HG03520 (cell line): Measurements from ENCODE around the gene CACNA2D1.

Source experiments
- ATAC-seq: cut with Tn5 transposase; IDR thresholded peaks from one replicate; pipeline ENCODE4 v1.9.1; 2021; ENCODE audit warnings: mild to moderate bottlenecking, moderate library complexity; ENCODE audit not compliant: unreplicated experiment

Gene CACNA2D1

DNA sequence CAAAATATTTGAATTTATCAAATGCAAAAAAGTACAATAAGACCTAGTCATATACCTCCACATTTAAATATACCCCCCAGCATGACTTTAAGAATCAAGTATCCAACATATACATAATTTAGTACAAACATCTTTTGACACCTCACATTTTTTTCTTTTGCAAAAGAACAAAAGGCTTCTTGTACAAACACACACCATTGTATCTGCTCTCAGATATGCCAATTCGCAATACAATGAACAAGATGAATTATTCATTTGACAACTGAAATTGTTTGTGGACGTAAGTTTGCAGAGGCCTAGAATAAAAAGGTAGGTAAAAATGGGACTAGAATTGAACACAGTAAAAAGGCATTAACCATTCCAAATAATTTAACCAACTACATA lies 154.4 kb downstream of the CACNA2D1 start:
- ATAC-seq = no peak

GRCh38 chr7:82286798-82287140 lies 156.8 kb downstream of the CACNA2D1 start:
- no peak for ATAC-seq

- ATAC-seq = no peak
Observed at GRCh38 chr7:82286096-82286797, 157.3 kb downstream of the CACNA2D1 start.

DNA sequence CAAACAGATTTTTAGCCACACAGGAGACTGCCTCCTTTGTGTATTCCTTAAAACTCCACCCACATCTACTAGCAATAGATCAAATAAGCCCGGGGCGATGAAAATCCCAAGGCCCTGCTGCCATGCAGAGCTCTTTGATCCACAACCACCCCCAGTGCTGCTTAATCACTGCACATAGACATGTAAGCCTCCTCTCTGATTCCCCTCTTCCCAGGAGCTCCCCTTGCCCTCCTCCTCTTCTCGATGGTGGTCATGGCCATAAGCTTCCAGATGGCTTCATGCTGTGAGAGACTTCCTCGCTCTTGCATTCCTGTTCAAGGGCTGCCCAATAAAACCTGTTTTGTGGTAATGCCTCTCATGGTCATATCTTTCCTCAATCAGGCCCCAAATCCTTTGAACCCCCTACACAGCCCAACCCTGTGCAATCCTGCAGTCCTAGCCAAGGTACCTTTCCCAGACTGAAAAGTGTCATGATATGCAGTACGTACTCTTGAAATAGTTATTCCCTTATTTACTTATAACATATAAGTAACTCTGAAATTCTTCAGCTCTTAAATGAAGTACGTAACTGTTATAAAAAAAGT lies 158.5 kb downstream of the CACNA2D1 start:
- ATAC-seq = no peak

DNA sequence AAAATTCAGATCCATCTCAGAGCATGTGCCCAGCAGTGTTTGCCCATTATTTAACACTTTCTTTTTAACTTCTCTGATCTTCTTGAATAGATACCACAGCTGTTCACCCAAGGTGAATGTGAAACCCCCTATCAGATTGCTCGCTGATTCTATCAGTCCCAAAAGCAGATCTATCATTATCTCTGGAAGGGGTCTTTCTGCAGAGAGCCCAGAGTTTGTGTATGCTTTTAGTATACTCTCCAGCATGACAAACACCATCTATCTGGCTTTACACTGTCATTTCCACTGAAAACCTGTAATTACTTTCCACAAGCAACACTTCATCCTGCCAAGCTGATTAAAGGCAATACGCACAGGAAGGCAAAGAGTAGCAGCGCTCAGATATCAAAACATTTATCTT lies 168.2 kb downstream of the CACNA2D1 start:
- no peak for ATAC-seq

DNA sequence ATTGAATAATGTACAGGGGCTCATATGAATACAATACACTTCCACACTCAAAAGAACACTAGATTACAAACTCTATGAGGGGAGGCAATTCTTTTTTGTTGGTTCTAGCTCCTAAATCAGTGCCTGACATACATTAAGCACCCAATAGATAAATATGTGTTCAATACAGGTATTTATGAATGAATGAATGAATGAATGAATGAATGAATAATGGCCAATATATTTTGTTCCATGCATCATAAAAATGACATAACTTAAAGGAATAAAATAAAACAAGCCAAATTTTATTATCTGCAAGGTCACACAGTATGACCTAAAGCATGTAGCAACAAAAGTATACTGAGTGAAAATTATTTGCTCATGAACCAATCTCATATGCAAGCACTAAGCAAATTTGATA lies 168.9 kb downstream of the CACNA2D1 start:
- no peak for ATAC-seq

- no peak for ATAC-seq
Observed at GRCh38 chr7:82273886-82274285, 169.7 kb downstream of the CACNA2D1 start.

GRCh38 chr7:82270870-82271269 lies 172.7 kb downstream of the CACNA2D1 start:
- no peak for ATAC-seq

DNA sequence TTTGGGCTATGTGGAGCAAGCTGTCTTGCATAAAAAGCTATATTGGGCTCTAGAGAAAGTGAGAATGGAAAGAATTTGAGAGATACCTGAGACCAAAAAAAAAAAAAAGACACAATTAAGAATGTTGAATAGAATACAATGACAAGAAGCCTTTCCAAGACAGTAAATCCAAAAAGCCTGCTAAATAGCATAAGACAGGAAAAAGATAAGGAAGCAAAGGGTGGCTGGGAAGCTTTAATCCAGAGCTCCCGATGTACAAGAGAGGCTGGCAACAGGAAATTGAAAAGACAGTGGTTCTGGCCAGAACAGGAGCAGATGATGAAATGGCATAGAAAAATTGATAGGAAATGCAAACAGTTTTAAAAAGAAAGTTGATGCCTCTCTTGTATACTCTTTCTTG lies 174.9 kb downstream of the CACNA2D1 start:
- ATAC-seq = no peak

DNA sequence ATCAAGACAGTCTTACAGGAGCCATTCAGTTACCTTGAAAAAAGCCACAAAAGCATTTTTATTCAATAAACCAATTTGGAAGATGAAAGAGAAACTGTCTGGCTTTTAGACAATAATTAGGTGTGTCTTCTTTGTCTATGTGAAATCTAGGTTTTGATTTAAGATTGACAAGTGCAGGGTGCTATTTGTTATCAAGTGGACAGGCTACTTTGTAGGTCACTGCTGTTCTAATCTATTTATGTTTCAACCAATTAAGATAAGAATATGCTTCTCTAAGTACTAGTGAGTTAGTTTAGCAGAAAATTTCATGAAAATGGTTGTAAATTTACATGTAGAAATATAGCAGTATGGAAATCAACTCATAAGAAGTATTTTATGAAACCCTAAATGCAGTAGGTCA lies 177.5 kb downstream of the CACNA2D1 start:
- ATAC-seq = no peak

DNA sequence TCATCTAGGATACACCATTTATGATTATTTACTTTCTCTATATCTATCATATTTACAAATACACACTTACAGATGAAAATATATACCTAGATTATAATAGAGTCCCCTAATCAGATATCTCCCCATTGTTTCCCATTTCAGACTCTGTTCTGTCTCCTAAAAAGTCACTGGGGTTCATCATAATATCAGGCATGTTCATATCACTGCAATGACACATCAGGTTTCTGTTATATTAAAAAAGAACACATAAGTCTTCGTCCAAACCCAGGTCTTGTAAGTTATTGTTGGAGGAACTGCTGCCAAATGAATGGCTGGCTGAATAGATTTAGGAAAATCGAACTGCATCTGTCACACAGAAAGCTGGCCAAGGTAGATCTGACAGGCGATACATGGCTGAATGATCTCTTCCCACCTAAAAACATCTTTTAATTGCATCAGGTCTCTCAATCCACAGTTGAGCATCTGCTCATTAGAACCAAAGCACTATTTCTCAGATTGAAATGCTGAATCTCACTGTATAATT lies 178.7 kb downstream of the CACNA2D1 start:
- ATAC-seq = no peak

DNA sequence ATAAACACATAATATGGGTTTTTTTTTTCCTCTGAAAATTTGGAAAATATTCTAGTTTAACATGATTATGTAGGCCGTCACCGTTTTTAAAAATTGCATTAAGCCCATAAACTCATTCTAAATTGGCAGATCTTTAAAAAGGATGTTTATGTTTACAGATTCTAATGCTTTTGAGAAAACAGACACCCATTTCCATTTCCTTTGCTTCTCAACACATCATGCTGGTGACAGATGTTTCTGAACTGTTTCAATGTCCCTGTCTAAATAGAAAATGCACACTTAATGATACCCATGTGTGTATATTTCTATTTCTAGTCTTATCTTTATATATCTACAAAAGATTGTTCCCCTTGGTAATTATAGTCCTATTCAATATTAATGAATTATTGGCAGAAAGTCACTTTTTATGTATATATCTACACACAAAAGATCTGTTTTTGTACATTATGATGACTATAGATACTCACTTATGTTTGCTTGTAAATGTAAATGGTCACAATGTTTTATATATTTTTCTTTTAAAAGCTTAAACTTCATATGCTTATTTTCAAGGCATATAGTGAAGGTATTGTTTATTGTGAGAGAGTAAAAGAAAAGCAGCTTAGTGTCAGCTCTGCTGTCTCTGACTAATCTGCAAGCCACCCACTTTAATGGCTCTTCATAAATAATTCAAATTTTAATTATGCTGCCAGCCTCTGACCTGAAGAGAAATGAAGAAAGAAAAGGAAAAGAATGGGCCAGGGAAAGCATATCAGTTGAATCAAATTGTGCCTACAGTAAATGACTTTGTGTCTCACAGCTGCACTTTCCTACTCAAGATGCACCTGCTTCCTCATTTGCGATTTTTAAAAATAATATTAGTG lies 179.4 kb downstream of the CACNA2D1 start:
- ATAC-seq = no peak

GRCh38 chr7:82258181-82258580 lies 185.4 kb downstream of the CACNA2D1 start:
- ATAC-seq = no peak

DNA sequence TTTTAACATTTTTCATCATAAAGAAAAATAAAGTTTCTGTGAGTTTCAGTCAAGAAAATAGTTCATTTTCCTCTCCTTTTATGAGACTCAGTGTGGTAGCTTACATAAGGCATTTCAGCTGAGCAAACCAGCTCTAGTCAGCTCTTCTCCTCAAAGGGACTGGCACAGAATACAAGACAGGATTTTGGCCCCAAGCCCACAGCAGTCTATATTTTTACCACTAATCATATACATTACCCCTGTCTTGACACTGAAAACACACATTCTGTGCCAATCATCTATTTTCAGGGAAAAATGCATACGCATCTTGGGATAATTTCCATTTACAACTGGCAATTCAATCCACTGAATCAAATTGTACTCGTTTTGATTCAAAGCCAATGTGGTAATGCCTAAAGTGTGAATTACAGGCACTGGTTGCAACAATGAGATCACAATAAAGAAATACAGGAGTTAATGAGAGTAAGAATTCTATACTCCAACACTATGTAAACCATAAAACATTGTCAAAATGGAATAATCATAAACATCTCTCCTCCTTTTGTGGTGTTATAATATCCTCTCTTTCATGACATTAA lies 186.4 kb downstream of the CACNA2D1 start:
- no peak for ATAC-seq

DNA sequence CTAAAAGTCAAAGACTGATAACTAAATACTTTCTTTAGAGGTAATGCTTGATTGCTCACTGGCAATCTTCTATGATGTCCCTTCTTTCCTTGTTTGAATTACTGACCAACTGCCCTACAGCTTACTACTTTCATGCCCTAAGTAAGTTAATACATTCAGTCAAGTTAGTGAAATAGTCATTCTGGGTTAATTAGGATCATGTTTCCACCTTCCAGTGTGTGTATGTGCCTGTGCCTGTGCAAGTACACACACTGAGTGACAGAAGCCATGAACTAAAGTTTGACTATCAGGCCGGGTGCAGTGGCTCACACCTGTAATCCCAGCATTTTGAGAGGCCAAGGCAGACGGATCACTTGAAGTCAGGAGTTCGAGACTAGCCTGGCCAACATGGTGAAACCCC lies 187.9 kb downstream of the CACNA2D1 start:
- ATAC-seq = no peak

- ATAC-seq = no peak
Observed at GRCh38 chr7:82250598-82250997, 193.0 kb downstream of the CACNA2D1 start.

DNA sequence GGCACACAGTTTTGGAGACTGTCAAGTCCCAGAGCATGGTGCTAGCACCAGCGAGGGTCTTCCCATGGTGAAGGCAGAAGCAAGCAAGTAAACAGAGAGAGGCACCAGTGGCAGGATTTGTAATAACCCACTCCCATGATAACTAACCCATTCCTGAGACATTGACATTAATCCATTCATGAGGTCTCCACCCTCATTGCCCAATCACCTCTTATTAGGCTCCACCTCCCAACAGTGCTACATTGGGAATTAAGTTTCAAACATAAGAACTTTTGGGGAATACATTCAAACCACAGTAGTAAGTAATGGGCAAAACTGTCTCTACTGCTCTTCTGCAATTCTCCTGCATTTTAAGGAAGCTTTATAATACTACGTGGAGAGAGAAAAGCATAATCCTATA lies 193.6 kb downstream of the CACNA2D1 start:
- ATAC-seq = no peak

DNA sequence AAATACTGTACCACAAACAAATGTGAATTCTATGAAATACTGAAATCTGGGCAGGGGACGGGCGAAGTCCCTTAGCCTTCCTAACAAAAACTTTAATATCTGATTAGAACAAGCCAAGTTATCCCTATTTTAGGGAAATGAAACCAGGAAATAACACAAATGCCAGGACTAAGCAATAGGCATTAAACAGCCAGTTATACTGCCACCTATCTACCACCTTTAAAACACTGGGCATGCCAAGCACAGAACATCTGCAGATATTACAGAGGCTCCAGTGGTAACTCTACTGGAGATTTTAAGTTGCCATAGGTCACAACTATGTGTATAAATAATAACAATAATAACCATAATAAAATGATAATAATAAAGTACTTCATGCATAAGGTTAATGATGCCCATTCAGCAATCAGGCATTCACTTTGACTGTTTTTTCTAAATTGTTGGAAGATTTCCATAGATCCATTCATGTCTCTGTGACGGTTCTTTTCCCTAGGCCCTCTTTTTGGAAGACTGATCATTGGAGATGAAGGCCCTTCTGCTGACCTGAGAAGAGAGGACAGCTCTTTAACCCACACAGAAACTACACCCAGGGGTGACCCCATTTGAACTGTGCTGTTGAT lies 195.7 kb downstream of the CACNA2D1 start:
- no peak for ATAC-seq

DNA sequence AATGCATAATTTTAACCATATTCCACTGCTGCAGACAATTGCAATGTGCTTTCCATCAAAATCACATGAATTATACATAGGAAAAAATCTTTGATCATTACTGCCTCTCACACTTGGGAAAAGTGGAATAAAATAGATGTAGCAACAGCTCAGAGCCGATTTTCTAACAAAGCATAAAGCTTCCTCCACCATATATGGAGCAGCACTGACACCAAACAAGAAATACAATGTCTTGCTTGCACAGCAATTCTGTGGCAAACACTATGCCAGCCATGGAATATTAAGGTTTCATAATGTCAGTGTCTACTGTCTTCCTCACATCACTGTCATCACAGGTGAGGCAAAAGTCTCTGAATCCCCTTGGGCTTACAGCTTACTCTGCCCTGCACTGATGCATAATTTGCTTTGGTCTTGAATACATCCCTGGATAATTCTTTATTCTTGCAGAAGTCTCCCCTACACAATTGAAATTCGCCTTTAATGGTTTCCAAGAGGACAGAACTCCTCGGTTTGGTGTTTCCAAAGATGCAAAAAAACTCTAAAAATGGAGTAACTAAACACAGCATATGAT lies 198.5 kb downstream of the CACNA2D1 start:
- no peak for ATAC-seq

DNA sequence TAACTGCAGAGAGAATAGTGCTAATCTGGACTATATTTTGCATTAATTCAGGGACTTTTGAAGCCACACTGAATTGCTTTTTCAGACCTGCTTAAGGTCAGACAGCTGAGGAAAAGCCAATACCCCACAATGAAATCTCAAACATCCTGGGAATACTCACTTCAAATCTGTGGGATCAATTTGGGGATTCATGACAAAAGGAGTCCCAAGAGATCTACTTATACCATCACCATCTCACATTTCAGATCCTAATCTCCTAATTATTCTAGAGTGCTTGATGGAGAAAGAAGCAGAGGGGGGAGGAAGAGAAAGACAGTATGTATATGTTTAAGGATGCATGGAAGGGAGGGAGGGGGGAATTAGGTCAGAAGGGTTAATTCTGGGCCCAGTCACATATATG lies 202.2 kb downstream of the CACNA2D1 start:
- ATAC-seq = no peak

- no peak for ATAC-seq
Observed at GRCh38 chr7:82235713-82236112, 207.9 kb downstream of the CACNA2D1 start.
